Esophagus muscularis mucosa (tissue), 4 donors: Measurements from ENCODE around the gene LNPEP. TPM values are rescaled to one million over a fixed set of nuclear protein-coding genes. Genes with fewer than 3 reads are reported as not detected.

Source experiments
- DNase-seq: peaks from one replicate; pipeline ENCODE4 v3.0.0-alpha.2; 2017; ENCODE audit errors: extremely low spot score
- H3K27ac ChIP-seq, 4 donors: fragments of 200-600 bp; sonication (generic); replicated peaks in 1 of 4; 1 replicate in 3 of 4; 2 replicates in 1 of 4; pipeline ENCODE4 v1.5.1; 2016 to 2019; ENCODE audit warnings: mild to moderate bottlenecking in 1 of 4
- H3K27me3 ChIP-seq, 4 donors: fragments of 200-600 bp; sonication (generic); one replicate each; pipeline versions ENCODE4 v1.5.1 to v1.6.0; 2016 to 2019
- H3K36me3 ChIP-seq, 4 donors: fragments of 200-600 bp; sonication (generic); one replicate each; pipeline ENCODE4 v1.5.1; 2016 to 2019
- H3K4me1 ChIP-seq, 4 donors: fragments of 200-600 bp; sonication (generic); one replicate each; pipeline ENCODE4 v1.5.1; 2016 to 2019
- H3K4me3 ChIP-seq, 4 donors: fragments of 200-600 bp; sonication (generic); 1 replicate in 2 of 4; 2 replicates in 2 of 4; pipeline ENCODE4 v1.5.1; 2016 to 2019; ENCODE audit warnings: mild to moderate bottlenecking in 4 of 4, moderate library complexity in 1 of 4
- H3K9me3 ChIP-seq, 4 donors: fragments of 200-600 bp; sonication (generic); 1 replicate in 3 of 4; 2 replicates in 1 of 4; pipeline ENCODE4 v1.5.1; 2016 to 2019
- CTCF ChIP-seq, 3 experiments: fragments of 200-600 bp in 2 of 3; fragments of 450-650 bp in 1 of 3; sonication (generic) in 2 of 3; IDR thresholded peaks; one replicate each; pipeline ENCODE4 v1.5.1; 2017 to 2019; ENCODE audit warnings: antibody characterized with exemption in 3 of 3, mild to moderate bottlenecking in 2 of 3, moderate library complexity in 1 of 3
- EP300 ChIP-seq: sonication (generic); formaldehyde crosslinking; IDR thresholded peaks from one replicate; pipeline ENCODE4 v1.6.1; 2017; ENCODE audit warnings: antibody characterized with exemption
- POLR2A ChIP-seq: fragments of 450-650 bp; IDR thresholded peaks from one replicate; pipeline ENCODE4 v1.6.1; 2017; ENCODE audit warnings: antibody characterized with exemption, moderate library complexity, mild to moderate bottlenecking, low read depth
- POLR2AphosphoS5 ChIP-seq, 2 donors: sonication (generic); formaldehyde crosslinking; IDR thresholded peaks; one replicate each; pipeline ENCODE4 v1.6.1; 2017; ENCODE audit warnings: antibody characterized with exemption in 2 of 2
- WGBS: methylation state at CpG from one replicate; pipeline ENCODE4 v1.1.5; 2018; 5-methylcytosine and 5-hydroxymethylcytosine counted together
- intact Hi-C: fragments of 100-400 bp; cut with DNase I; formaldehyde crosslinking; loops from one replicate; pipeline ENCODE4 v1.15.1; 2023
- total RNA-seq, 4 donors: library from RNA; depleted of rRNA; stranded (reverse); fragments of >200 nt; gene quantifications; one replicate each; pipeline versions ENCODE4 v1.1.0 to v1.2.1, GENCODE V29; 2016

LNPEP gene
- 10 to 100 TPM; 55.2 to 80.2 (median 65.6) TPM for total RNA-seq

DNA sequence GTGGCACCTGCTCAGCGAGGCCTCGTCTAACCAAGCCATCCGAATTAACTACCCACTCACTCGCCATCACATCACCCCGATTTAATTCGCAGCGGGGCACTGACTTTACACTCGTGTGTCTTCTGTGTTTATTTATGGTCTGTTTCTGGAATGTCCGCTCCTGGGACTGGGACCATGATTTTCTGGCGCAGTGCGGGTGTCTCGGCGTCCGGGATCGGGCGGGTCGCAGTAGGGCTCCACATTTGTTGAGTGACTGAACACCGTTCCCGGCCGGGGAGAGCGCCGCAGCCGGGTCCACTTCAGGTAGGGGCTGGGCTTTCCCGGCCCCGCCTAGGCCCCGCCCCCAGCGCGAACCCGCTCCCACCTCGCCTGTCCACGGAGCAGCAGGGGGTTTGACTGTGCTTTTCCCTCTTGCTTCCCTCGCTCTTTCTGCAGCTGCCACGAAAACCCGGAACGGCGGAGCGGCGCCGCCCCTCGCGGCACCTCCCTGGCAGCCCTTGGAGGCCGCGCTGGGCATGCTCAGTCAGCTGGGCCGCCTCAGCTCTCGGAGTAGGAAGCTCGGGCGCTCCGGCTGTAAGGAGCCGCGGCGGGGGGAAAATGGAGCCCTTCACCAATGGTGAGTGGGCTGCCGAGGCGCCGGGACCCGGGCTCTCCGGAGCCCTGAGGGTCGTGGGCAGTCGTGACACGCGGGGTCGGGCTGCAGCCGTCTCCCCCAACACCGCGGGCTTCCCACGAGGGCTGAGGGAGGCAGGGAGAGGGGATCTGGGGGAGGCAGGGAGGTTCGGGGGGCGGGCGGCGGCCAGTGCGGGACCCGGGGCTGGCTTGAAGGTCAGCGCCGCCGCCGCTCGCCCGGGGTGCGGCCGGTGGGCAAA is at the start of gene LNPEP:
Gene LNPEP (plus strand): TSS at position 522 of the 872 bp plus-strand sequence. CDS start 76 bp downstream, at position 598.
- 0% methylated on average over 6 of the region's 79 CpGs for WGBS
- intact Hi-C loops: loop anchor here (5.0 to 10.0 kb wide), 3 partner anchors 58 to 229 kb away; partner anchors contain the start of genes ERAP1 and ERAP2
- peak within 1 kb of the TSS; percentile 87 to 95 (median 92) for H3K4me3 ChIP-seq
- H3K36me3 ChIP-seq: no peaks in the 10 kb centered on the region
- H3K27me3 ChIP-seq: no peaks in the 10 kb centered on the region
- DNase-seq: peak; percentile 98
- TF ChIP-seq CTCF (IDR thresholded peaks at IDR 0.05) (no peak), POLR2A (peak; percentile 76), POLR2AphosphoS5 (IDR thresholded peaks at IDR 0.05) (peak; percentile 91 to 95)
- H3K9me3 ChIP-seq: no peaks in the 10 kb centered on the region
- H3K27ac ChIP-seq: peak within 1 kb of the TSS; percentile 97 to 98 (median 98)
- H3K4me1 ChIP-seq: peaks cover 37 to 65% (median 60%) of the 10 kb centered on the region in 4 donors

GRCh38 chr5:96893342-96893741 is 42.5 kb upstream of the LNPEP start:
- Histone ChIP-seq H3K4me1 (no peaks in the 10 kb centered on the region), H3K9me3 (no peaks in the 10 kb centered on the region), H3K4me3 (no peak overlapping the region), H3K27ac (no peak overlapping the region), H3K27me3 (no peaks in the 10 kb centered on the region), H3K36me3 (peaks cover 1 to 56% (median 16%) of the 10 kb centered on the region in 4 donors)
- no peak for TF ChIP-seq POLR2AphosphoS5 (IDR thresholded peaks at IDR 0.05)
- TF ChIP-seq POLR2A: no peak
- TF ChIP-seq EP300: no peak
- no peak for TF ChIP-seq CTCF (IDR thresholded peaks at IDR 0.05)
- DNase-seq: no peak
- WGBS: 88% methylated on average over 4 of the region's 4 CpGs
- intact Hi-C loops: no loop called here

DNA sequence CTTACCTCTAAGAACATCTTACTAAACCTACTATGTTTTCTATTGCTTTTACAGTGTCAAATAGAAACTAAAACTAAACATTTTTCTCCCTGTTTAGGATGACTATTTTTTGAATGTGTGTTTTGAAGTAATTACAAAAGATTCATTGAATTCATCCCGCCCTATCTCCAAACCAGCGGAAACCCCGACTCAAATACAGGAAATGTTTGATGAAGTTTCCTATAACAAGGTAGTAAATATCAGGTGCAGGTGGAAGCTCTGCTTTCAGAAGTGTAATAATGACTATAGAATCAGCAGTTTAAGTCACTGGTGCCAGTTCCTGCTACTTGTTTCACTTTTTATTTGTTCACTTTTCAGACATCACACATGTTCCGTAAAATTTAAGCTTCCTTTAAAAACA is 39.6 kb upstream of the LNPEP start:
- H3K27me3 ChIP-seq: no peaks in the 10 kb centered on the region
- intact Hi-C loops: no loop called here
- WGBS: 80% methylated on average over 4 of the region's 4 CpGs
- H3K36me3 ChIP-seq: peaks cover 0 to 57% (median 12%) of the 10 kb centered on the region in 4 donors
- H3K4me1 ChIP-seq: no peaks in the 10 kb centered on the region
- no peaks in the 10 kb centered on the region for H3K9me3 ChIP-seq
- no peak for TF ChIP-seq CTCF (IDR thresholded peaks at IDR 0.05)
- TF ChIP-seq POLR2AphosphoS5 (IDR thresholded peaks at IDR 0.05): no peak
- TF ChIP-seq POLR2A: no peak
- no peak for TF ChIP-seq EP300
- peak overlapping the region in 1 of 4 donors; percentile 2 for H3K4me3 ChIP-seq
- H3K27ac ChIP-seq: no peak overlapping the region
- DNase-seq: no peak

- DNase-seq: no peak
- Histone ChIP-seq H3K9me3 (no peaks in the 10 kb centered on the region), H3K27me3 (no peaks in the 10 kb centered on the region), H3K36me3 (peaks cover 0 to 62% (median 14%) of the 10 kb centered on the region in 4 donors), H3K4me3 (no peak overlapping the region), H3K27ac (no peak overlapping the region), H3K4me1 (no peaks in the 10 kb centered on the region)
- intact Hi-C loops: no loop called here
- TF ChIP-seq POLR2AphosphoS5 (IDR thresholded peaks at IDR 0.05) (no peak), POLR2A (no peak), EP300 (no peak), CTCF (IDR thresholded peaks at IDR 0.05) (no peak)
- 69% methylated on average over 3 of the region's 3 CpGs for whole genome bisulfite sequencing
These were observed 39.1 kb upstream of the LNPEP start for GRCh38 chr5:96896806-96897205.
